HG02759 (cell line): ENCODE data around the gene MAP4K3.
A peak's percentile ranks its signal among the peaks of the same experiment; 100 is the strongest.
"Not testable (repeated sequence)": the region's sequence is repeated elsewhere in the genome, so short reads cannot be mapped to it uniquely, and the experiment has no call there.

Experiments
- ATAC-seq: cut with Tn5 transposase; IDR thresholded peaks from one replicate; pipeline ENCODE4 v1.9.1; 2021; ENCODE audit warnings: mild to moderate bottlenecking, moderate library complexity; ENCODE audit not compliant: unreplicated experiment

MAP4K3 gene

GRCh38 chr2:39246382-39246980 lies 190.6 kb downstream of the MAP4K3 start:
- no peak for ATAC-seq

- ATAC-seq: not testable (repeated sequence)
Observed at GRCh38 chr2:39244963-39245625, 192.0 kb downstream of the MAP4K3 start.

GRCh38 chr2:39244241-39244862 lies 192.7 kb downstream of the MAP4K3 start:
- ATAC-seq: not testable (repeated sequence)

GRCh38 chr2:39243469-39244123 lies 193.5 kb downstream of the MAP4K3 start, which contains the start of gene CDKL4:
Gene CDKL4 (minus strand): TSS chr2:39243970.
- ATAC-seq: no peak

GRCh38 chr2:39241588-39241987 lies 195.5 kb downstream of the MAP4K3 start:
- no peak for ATAC-seq

GRCh38 chr2:39240758-39241157 lies 196.3 kb downstream of the MAP4K3 start:
- no peak for ATAC-seq

- no peak for ATAC-seq
Observed at GRCh38 chr2:39234754-39235153, 202.3 kb downstream of the MAP4K3 start.

GRCh38 chr2:39232141-39232540 lies 204.9 kb downstream of the MAP4K3 start:
- no peak for ATAC-seq

- peak; percentile 23 for ATAC-seq
Observed at GRCh38 chr2:39228413-39229209, 208.5 kb downstream of the MAP4K3 start.

- peak; percentile 83 for ATAC-seq
Observed at GRCh38 chr2:39227628-39228412, 209.3 kb downstream of the MAP4K3 start.

- no peak for ATAC-seq
Observed at GRCh38 chr2:39225567-39225966, 211.5 kb downstream of the MAP4K3 start.

- ATAC-seq: no peak
Observed at GRCh38 chr2:39223909-39224308, 213.2 kb downstream of the MAP4K3 start.

- no peak for ATAC-seq
Observed at GRCh38 chr2:39221459-39221858, 215.6 kb downstream of the MAP4K3 start.

- no peak for ATAC-seq
Observed at GRCh38 chr2:39220136-39220535, 216.9 kb downstream of the MAP4K3 start.

GRCh38 chr2:39218391-39218790 lies 218.7 kb downstream of the MAP4K3 start:
- no peak for ATAC-seq

- no peak for ATAC-seq
Observed at GRCh38 chr2:39217192-39217550, 219.9 kb downstream of the MAP4K3 start.

- ATAC-seq: no peak
Observed at GRCh38 chr2:39216346-39217191, 220.5 kb downstream of the MAP4K3 start.

GRCh38 chr2:39215545-39215944 lies 221.5 kb downstream of the MAP4K3 start:
- ATAC-seq: no peak

- no peak for ATAC-seq
Observed at GRCh38 chr2:39213015-39213414, 224.1 kb downstream of the MAP4K3 start.
